Suppressor macrophage treated with lipopolysaccharide for 4 hours (primary cell): Measurements from ENCODE around the gene CYP1B1.

Experiments
- DNase-seq: peaks from one replicate; pipeline ENCODE4 v3.0.0-alpha.2; 2020

CYP1B1 gene

DNA sequence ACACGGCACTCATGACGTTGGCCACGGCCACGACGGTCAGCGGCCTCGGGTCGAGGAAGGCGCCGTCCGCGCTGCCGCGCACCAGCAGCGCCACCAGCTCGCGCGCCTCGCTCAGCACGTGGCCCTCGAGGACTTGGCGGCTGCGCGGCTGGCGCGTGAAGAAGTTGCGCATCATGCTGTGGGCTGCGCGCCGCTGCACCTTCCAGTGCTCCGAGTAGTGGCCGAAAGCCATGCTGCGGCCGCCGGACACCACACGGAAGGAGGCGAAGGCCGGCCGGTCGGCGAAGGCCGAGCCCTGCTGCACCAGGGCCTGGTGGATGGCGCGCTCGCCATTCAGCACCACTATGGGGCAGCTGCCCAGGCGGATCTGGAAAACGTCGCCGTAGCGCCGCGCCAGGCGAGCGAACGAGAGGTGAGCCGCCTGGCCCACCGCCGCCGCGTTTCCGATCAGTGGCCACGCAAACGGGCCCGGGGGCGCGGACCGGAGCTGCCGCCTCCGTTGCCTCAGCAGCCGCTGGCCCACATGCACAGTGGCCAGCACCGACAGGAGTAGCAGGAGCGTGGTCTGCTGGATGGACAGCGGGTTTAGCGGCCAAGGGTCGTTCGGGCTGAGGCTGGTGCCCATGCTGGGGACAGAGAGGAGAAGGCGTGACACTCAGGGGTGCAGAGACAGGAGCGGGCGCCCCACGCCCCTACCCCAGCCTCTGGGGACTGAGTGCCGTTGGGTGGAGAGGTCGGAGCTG, 1.0 kb downstream of the CYP1B1 start:
- DNase-seq, result peak; percentile 57

DNA sequence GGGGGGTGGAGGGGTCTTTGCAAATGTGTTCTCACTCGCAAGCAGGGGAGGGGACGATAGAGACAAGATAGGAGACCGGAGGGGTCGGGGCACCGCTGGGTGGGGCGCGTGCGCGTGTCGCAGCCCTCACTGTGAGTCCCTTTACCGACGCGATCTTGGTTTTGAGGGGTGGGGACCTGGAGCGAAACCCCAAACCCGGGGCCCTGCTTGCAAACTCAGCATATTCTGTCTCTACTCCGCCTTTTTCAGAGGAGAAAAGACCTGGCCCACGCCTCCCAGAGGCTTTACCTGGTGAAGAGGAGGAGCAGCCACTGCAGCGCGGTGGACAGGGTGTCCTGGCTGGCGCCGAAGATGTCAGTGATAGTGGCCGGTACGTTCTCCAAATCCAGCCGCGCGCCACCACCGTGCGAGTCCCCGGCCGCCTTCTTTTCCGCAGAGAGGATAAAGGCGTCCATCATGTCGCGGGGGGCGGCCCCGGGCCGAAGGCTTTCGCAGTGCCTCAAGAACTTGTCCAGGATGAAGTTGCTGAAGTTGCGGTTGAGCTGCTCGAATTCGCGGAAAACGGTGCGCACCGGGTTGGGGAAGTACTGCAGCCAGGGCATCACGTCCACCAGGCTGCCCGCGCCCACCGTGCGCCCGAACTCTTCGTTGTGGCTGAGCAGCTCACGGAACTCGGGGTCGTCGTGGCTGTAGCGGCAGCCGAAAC, 1.7 kb downstream of the CYP1B1 start:
- DNase-seq, result peak; percentile 48

DNA sequence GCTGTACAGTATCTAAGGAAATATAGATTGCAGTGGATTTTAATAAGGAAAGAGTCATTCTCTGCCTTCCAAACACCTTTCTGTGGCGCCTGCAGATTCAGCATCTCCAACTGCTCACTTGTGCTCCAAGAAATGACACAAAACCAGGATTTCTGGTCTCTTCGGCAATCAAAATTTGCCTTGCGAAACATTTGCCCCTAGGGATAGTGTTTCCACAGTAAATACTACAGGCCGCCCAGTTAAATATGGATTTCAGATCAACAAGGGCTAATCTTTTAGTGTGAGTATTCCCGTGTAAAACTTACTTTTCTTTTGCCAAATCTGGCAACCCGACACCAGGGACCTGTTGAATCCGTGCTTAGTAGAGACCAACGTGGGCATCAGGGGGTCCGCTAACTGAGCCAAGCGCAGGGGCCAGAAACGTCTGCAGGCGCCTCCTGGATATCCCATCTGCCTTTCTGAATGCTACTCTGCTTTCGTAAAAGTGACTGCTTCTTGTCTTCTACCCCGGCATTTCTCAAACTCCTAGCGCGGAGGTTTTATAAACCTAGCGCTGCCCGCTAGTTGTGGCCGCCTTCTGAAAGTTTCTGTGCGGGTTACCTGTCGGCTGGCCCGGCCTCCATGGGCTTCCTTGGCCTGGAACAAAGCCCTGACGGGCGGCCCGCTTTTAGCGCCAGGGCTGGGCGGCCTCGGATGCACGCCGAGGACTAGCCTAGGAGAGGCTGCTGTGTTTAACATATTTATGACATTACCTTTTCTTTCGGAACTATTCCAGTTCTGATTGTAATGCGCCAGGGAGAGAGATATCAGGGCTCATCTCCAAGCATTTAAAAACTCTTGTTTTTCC, 2.5 kb downstream of the CYP1B1 start:
- DNase-seq, result no peak

DNA sequence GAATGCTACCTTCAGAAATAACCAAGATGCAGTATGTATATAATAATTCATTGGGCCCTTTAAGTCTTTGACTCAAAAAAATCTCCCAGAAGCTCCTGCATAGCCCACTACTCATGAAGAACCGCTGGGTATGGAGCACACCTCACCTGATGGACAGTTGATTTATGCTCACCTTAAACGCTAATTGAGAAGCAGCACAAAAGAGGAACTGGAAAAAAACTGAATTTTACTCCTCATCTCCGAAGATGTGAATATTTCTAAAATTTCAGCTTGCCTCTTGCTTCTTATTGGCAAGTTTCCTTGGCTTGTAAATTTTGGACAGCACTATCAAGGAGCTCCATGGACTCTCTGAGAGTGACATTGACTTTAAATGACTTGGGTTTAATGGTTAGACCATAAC, 5.5 kb downstream of the CYP1B1 start:
- DNase-seq, result no peak

DNA sequence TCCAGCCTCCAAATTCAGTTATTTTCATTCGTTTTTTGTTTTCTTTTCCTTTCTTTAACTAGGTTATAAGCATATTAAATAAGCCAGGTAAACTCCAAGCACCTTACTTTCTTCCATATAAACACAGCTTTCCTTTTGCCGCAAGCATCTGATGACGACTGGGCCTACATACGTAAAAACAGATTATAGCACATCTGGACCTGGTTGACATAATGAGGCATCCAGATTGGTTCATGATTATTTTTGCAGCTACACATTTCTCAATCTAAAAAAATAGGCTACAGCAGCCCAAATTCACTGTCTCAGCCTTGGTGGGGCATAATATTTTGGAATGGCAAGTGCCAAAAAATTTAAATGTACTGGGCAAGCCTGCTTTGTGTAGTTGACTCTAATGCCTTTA, 7.7 kb downstream of the CYP1B1 start:
- DNase-seq, result no peak

DNA sequence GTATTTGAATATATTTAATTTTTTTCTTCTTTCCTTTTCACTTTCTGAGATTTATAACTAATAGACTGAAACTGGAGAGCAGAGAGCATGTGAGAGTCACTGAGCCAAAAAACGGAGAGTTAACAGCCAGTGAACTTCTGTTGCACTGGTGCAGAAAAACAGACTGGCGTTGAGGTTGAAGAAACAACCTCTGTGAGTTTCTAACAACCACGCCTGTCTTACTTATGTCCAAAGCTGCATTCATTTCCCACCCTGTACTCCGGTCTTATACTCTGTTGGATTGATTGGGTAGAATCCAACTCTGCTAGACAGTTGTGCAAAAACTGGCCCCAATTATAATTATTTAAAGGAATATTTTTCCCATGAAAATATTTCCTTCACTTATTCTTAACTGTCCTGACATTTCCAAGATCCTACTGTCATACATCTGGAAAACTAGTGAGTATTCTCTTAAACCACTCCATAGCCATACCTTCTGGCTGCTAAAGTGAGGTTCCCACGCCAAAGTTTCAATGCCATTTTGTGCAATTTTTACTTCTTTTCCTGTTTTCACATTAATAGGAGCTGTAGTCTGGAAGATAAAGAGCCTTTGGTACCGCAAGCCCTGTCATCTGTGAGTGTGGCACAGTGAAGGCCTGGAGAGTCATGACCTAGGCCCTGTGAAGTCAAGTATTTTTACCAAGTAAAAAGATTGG, 9.4 kb downstream of the CYP1B1 start:
- DNase-seq, result no peak

DNA sequence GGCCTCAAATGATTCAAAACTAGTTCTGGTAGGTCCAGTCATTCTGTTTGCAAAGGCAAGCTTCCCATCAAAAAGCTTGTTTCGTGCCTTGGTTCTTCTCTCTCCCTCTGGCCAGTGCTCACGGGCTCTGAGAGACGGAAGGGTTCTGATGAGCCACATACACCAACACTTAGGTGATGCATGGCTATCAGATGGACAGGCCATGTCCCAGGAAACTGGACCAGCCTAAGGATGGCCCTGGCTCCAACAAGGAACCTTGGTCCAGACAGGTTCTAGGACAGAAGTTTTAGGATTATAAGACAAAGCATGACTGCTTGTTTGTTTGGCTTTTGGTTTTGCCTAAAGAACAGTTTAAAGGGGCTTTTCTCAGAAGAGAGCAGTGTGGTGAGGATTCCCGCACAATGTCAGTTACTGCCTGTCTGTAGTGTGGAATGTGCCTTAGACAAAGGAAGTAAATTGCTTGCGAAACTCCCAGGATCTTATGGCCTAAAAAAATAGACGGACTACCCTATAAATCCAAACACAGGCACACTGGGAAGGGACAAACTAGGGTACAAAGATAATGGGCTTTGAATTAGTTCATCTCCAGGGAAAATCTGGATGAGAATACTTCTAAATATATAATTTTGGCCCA, 10.3 kb downstream of the CYP1B1 start:
- DNase-seq, result no peak

DNA sequence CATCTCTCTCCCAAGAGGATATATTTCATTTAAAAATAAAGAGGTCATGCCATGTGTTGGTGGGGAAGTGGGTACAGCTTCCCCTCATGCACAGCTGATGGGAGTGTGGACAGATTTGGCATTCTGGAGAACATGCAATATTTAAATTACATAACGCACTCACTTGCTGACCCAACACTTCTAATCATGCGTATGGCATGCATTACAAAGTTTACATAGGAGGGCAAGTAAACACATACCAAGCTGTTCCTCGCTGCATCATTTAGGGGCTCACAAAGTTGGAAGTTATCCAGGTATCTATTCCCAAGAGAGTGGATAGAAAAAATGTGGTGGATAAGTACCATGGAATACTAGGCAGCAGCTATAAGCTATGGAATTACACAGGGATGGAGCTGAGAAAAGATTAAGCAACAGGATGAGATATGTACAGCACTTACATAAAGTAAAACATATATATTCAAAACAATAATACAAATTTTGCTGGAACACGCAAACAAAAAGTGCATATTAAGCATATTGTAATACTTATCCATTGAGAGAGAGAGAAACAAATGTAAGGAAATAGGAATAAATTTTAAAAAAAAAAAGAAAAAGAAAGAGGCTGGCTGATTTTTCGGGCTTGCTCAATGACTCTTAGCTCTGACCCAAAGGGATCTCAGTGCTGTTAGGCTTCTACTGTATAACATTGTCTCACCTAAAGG, 11.0 kb downstream of the CYP1B1 start:
- peak; percentile 55 for DNase-seq

DNA sequence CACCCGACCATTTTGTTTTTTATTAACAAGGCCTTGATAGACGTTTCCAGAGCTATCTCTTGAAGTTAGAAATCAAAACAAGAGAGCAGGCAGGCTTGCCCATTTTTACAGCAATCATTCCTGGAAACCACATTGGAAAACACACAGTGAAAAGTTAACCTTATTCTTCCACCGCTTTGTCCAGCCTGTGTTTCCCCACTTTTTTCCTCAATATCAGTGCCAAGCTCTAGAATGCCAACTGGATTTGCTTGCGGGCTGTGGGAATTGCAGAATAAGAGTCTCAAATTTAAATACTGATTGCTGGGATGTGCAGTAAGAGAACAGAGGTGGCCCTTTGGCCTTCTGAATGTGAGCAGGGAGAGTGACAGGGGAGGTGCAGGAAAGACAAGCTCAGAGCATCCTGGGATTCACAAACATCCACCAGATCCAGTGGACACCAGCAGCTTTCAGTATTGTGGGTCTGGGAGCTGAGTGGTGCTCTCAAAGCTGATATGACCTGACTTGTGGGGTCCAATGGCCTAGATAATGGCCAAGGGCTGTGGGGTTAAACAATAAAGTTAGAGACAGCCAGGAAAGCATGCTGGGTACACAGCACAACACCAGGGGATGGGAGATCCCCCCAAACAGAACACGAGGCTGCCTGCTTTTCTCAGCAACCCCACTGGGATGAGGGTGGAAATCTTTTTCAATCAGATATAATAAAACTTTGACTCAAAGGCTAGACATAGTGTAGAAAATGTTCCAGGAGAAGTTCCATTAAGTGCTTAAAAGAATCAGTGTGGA, 15.5 kb downstream of the CYP1B1 start:
- no peak for DNase-seq

DNA sequence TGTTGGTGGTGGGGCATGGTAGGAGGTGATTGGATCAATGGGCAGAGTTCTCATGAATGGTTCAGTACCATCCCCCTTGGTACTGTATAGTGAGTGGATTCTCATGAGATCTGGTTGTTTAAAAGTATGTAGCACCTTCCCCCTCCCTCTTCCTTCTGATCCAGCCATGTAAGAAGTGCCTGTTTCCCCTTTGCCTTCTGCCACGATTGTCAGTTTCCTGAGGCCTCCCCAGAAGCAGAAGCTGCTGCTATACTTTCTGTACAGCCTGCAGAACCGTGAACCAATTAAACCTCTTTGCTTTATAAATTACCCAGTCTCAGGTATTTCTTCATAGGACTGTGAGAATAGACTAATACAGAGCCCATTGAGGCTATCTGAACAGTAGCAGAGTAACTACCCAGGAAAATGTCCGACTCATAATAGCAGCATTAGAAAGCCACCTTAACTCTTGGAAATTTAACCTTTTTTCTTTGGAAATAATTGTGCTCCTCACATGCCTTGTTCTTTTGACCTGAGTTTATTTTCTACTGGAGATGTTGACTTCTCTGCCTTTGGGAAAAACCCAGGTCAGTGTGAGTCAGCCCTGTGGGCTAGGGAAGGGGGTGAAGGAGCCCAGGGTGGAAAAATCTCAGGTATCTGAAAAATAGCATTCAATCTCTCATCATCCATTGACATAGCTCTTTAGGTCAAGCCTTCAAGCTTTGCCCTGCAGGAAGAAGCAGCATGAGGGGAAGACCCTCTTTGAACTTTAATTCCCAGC, 18.1 kb downstream of the CYP1B1 start:
- DNase-seq, result no peak

DNA sequence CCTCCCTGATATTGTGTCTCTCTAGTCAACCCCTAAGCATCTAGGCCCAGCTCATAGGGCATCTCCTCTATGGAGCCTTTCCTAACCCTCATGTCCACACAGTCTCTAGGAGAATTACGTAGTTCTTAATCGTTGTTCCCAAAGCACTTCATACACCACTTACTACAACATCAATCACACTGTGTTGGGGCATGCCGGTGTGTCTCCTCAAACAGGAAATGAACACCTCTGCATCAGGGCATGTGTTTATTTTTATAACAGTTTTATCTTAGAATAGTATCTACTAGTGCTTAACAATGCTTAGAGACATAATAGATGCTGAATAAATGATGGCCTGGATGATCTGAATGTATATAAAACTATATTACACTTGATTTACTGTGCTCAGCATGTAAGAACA, 19.7 kb downstream of the CYP1B1 start:
- DNase-seq, result no peak

DNA sequence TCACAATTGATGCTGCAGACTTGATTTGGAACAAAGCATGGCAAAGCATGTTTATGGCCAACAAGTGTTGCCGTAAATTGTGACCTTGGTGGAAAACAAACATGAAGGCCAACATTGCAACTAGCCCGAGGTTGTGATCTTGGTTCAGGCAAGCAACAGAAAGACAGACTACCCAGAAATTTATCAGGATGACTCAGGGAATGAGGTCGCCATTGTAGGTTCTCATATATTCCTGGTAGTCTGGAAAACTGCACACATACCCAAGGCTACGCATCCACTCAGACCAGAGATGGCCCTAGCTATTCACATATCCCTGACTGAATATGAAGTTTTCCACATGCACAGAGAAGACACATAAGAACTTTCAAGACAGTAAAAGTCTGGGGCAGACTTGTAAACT, 30.1 kb downstream of the CYP1B1 start:
- no peak for DNase-seq

DNA sequence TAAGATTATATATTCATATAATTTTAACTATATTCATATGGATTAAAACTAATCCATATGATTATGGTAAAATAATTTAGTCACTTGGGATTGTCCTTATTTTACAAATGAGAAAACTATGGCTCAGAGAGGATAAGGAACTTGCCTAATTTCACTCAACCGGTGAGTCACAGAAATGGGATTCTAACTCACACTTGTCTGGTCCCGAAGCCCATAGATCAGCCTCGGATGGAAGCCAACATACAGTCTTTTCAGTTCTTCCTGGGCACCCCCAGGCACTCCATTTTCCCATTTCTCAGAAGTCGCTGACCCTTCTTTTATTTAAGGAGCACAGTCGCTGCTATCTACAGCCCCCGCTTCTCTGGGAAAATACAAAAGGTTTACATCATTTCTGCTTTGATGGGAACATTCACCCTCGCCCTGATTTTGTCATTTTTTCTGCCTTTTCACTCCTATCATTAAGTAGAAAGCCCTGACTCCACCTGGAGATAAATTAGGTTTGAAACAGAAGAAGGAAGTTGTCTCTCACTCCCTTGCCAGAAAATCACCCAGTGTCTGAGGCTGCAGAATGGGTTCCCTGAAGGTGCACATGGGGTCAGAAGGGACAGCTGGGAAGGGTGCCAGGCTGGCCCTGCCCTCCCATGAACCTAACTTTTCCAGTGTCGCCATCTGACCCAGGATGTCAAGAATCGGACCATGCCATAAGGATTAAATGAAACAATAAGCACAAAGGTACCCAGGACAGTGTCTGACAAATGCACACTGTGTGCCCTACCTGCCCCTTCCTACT, 36.6 kb downstream of the CYP1B1 start:
- DNase-seq, result peak; percentile 87

DNA sequence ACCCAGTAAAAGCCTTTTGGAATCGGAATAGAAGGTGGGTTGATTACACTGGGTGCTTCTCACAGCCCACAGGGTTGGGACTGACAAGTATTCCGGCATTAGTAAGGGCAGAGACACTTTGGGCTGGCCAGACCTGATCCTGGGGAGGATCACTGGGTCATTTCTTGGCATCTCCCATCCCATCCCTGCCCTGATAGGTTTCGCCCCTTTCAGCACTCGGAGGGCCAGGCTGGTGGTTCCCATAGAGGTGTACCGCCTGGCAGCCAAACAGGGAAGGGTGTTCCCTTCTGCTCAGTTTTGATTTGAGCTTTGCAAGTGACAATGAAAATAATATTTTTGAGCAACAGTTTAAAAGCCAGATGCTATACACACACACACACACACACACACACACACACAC, 37.3 kb downstream of the CYP1B1 start:
- DNase-seq, result peak; percentile 37

DNA sequence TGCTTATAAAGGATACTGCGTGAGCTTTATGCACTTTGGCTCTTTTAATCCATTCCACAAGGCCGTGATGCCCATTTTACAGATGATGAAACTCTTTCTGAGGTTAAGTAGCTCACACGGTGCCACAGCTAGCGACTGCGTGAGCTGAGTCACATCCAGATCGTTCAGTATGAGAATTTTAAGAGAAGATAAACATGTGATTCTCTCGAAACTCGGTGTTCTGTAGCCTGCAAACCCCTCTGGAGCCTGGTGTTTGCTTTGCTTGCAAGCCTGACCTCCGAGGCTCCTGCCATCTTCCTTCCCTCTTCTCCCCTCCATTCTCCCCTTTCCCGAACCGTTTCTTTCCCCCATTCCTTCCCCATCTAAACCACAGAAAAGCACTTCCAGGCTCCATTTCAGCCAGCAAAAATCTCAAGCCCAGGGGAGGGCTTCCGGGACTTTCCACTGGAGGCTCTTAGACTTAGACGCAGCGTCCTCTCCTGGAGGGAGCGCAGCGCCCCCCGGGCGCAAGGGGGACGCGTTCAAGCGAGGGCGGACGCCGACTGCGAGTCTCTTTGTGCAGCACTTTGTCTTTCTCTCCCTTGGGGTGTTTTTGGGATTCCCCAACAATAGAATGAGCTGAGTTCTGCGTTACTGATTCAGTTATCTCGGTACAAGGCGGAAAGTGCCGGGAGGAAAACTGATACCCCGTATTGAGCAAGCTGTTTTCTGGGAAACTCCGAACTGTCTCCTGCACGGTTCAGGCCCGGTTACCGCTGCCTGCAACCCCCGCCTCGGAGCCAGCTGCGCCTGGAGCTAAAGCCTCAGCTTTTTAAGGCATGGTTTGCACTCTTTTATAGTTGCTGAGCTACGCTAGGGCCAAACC, 38.0 kb downstream of the CYP1B1 start:
- peak; percentile 80 for DNase-seq

DNA sequence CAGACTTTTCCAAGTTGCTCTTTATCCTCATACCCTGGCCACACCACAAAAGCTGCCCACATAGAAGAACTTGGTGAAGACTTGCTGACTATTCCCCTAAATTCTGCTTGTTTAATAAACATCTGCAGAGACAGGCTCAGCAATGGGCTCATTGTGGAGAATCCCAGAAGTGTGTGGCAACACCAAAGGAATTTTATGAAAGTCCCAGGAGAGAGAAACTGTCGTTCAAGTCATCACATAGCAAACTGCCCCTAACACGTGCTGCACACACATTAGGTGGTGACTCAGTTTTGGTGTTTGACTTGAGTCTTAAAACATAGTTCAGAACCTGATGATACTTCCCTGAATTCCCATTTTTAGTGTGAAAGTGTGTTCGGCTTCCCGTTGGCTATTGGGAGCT, 38.6 kb downstream of the CYP1B1 start:
- DNase-seq, result peak; percentile 60

DNA sequence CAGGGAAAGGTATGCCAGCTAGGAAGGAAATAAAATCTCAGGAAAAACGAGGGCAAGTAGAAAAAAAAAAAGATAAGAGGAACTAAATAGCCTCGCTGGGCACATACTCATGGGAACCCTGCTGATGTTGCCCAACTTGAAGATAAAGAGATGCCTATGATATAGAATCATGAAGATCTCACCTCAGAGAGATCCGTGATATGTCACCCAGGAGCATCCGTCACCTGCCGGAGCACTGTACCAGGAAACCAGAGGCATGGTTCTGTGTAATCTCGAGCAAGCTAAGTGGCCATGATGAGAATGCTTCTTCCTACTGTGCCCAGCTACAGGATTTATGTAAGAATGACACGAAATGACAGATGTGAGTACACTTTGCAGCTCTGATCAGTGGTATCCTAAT, 40.0 kb downstream of the CYP1B1 start:
- no peak for DNase-seq

DNA sequence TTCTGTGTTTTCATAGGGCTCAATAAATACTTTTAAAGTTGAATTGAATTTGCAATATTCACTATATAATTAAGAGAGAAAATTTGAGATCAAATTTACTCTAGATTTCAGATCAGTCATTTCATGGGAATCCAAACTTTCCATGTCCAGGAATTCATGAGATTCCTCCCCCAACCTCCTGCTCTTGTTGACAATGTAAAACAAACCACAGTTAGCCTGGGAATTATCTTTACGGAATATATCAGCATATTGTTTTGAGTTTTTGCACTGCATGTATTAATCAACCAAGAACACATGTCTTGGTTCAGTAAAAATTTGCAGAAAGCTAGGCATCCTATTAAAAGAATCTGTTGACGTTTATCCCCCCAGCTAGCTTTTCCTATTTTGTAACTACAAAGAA, 42.3 kb downstream of the CYP1B1 start:
- DNase-seq, result no peak

DNA sequence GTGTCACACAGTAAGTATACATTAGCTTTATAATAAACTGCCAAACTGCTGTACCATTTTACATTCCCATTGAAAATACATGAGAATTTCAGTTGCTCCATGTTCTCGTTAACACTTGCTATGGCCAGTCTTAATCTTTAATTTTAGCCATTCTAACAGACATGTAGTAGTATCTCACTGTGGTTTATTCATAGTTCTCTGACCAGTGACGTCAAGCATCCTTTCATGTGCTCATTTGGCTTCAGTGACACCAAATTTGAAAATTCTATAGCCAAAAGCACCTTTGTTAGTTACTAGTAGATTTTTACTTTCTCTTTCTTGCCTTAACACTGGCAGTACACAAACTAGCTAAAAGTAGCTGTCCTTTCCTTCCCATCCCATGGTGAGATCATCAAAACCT, 43.0 kb downstream of the CYP1B1 start:
- no peak for DNase-seq
